ENCODE measurements around the gene CRABP2. TPM values are rescaled to one million over a fixed set of nuclear protein-coding genes. Genes with fewer than 3 reads are reported as not detected.

Gene CRABP2
- total and polyA plus RNA-seq, 2 of the 4 experiments (the other 2 are of a cell fraction), result 6.3 to 15.7 TPM

- Histone ChIP-seq H3K9ac (ENCODE audit: low read depth, low read length) (no peak overlapping the region), H2BK20ac (ENCODE audit: low read depth, low read length) (no peak overlapping the region), H3K9me1 (ENCODE audit: insufficient read depth, low read length) (peaks cover 24% of the 10 kb centered on the region), H3K4me3 (ENCODE audit: insufficient read depth, low read depth, low read length) (no peak overlapping the region), H3K4me2 (ENCODE audit: low read depth, low read length) (no peak overlapping the region), H3K27ac (ENCODE audit: insufficient read depth, low read length) (no peak overlapping the region), H3K79me1 (ENCODE audit: low read depth in 1 of 2, low read length in 2 of 2) (peaks cover 10 to 50% of the 10 kb centered on the region in 2 experiments; a peak in 3 of 4 replicates), H2AK9ac (replicated peaks; ENCODE audit: low read depth, low read length, poor library complexity) (peak overlapping the region; percentile 57), H3K18ac (ENCODE audit: low read depth, low read length) (no peak overlapping the region), H4K20me1 (ENCODE audit: insufficient read depth, low read length) (peaks cover 24% of the 10 kb centered on the region), H4K8ac (ENCODE audit: low read depth in 2 of 2, low read length in 2 of 2) (no peak overlapping the region), H3K56ac (ENCODE audit: extremely low read depth, insufficient read depth, low read length) (no peak overlapping the region), H3K23ac (ENCODE audit: low read depth, low read length) (no peak overlapping the region), H3K27me3 (ENCODE audit: control insufficient read depth, insufficient read depth, low read length) (no peaks in the 10 kb centered on the region), H2AK5ac (ENCODE audit: low read depth, low read length) (no peak overlapping the region), H3K9me3 (ENCODE audit: control insufficient read depth, insufficient read depth, low read length) (no peaks in the 10 kb centered on the region), H2AFZ (replicated peaks; ENCODE audit: low read length, poor library complexity) (no peak overlapping the region), H4K91ac (ENCODE audit: insufficient read depth, low read depth, low read length) (no peak overlapping the region), H2BK120ac (ENCODE audit: low read depth, low read length) (no peak overlapping the region), H3K4ac (ENCODE audit: low read depth, low read length) (no peak overlapping the region), H2BK15ac (ENCODE audit: low read depth, low read length) (no peak overlapping the region), H3K14ac (replicated peaks; ENCODE audit: low read depth, low read length) (no peak overlapping the region), H4K5ac (ENCODE audit: low read depth, low read length) (no peak overlapping the region), H3K4me1 (ENCODE audit: control insufficient read depth, insufficient read depth, low read length) (peaks cover 36% of the 10 kb centered on the region), H3K36me3 (ENCODE audit: control insufficient read depth, insufficient read depth, low read length) (peaks cover 16% of the 10 kb centered on the region), H2BK5ac (ENCODE audit: low read depth, low read length, poor library complexity, severe bottlenecking) (no peak overlapping the region)
- dilution Hi-C loops (cut with HindIII; ENCODE audit: low sequenced_read_pairs, unreplicated experiment), result no loop called here
- WGBS, 2 experiments (ENCODE audit: extremely low coverage in 2 of 2, insufficient read length in 1 of 2), result 87% methylated on average over 2 of the region's 4 CpGs; no CpG with 5 or more reads in 1 of the 2 experiments
- CTCF ChIA-PET, result no interaction called here
- DNase-seq (no peak), ATAC-seq (ENCODE audit: low read depth) (no peak)
- POLR2A ChIA-PET (ENCODE audit: unreplicated experiment), result no interaction called here
- BruUV-seq (replicated peaks), result no TSS peak
- intact Hi-C loops (cut with micrococcal nuclease), result no loop called here
- in situ Hi-C loops (cut with MboI; ENCODE audit: low sequenced_read_pairs), result no loop called here
- TF ChIP-seq SMC3 (IDR thresholded peaks at IDR 0.05; ENCODE audit: low read depth, low read length), result no peak
- no peak for TF ChIP-seq NFE2L2 (IDR thresholded peaks at IDR 0.05; ENCODE audit: low read depth, low read length)
These were observed 34.6 kb downstream of the CRABP2 start for GRCh38 chr1:156670791-156671190.
